ENCODE results near the gene MARCHF11.

DNA sequence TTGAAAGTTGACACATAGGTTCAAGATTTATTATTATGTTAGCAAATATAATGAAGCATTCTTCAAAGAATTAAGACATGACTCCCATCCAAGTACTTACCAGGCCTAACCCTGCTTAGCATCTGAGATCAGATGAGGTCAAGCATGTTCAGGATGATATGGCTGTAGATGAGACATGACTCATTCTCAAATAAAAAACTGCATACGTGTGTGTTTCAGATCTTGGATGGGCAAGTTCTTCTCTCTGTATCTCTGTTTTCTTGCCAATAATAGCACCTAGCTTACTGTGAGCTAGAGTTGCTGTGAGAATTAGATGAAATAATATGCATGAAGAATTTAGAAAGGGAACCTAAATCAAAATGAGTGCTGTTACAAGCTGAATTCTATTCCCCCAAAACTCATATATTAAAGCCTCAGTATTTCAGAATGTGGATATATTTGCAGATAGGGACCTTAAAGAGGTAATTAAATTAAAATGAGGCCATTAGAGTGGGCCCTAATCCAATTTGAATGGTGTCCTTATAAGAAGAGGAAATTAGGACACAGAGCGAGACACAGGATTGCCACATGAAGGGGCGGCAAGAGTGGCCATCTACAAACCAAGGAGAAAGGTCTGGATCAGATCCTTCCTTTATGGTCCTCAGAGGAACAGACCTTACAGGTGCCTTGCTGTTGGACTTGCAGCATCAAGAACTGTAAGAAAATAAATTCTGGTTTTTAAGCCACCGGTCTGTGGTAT is 146.2 kb downstream of the MARCHF11 start:
- TF ChIP-seq POLR2AphosphoS5 (IDR thresholded peaks at IDR 0.05; ENCODE audit: low read depth, low read length): no peak
- TF ChIP-seq SPI1 (IDR thresholded peaks at IDR 0.05; ENCODE audit: low read depth, low read length): no peak
- no peak for TF ChIP-seq POU2F2 (IDR thresholded peaks at IDR 0.05; ENCODE audit: low read depth, low read length)
- no peak for TF ChIP-seq POLR2A (IDR thresholded peaks at IDR 0.05; ENCODE audit: low read depth, low read length)
- no peak for TF ChIP-seq TAF1 (IDR thresholded peaks at IDR 0.05; ENCODE audit: low read depth, low read length)
- TF ChIP-seq PAX5 (IDR thresholded peaks at IDR 0.05; ENCODE audit: insufficient read depth, low read length, severe bottlenecking): no peak
